ENCODE data around the gene STRA8. TPM values are rescaled to one million over a fixed set of nuclear protein-coding genes. Genes with fewer than 3 reads are reported as not detected.

STRA8 gene
- polyA plus RNA-seq, 4 donors = 0.17 to 0.28 (median 0.23) TPM

- no peak for DNase-seq (ENCODE audit: low read depth in 4 of 4, low spot score in 3 of 4)
Measured at GRCh38 chr7:135234727-135235126, 1.1 kb downstream of the STRA8 start.

DNA sequence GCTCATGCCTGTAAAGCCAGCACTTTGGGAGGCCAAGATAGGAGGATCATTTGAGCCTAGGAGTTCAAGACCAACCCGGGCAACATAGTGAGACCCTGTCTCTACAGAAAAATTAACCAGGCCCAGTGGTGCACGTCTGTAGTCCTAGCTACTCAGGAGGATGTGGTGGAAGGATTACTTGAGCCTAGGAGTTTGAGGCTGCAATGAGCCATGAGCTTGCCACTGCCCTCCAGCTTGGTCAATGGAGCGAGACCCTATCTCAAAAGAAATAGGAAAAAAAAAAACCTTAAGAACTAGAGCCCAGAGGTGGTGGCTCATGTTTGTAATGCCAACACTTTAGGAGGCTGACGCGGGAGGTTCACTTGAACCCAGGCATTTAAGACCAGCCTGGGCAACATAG is 2.2 kb downstream of the STRA8 start:
- DNase-seq (ENCODE audit: low read depth in 4 of 4, low spot score in 3 of 4) = no peak

GRCh38 chr7:135236727-135237126 is 3.1 kb downstream of the STRA8 start:
- no peak for DNase-seq (ENCODE audit: low read depth in 4 of 4, low spot score in 3 of 4)

- no peak for DNase-seq (ENCODE audit: low read depth in 4 of 4, low spot score in 3 of 4)
Measured at GRCh38 chr7:135238112-135238744, 4.6 kb downstream of the STRA8 start.

GRCh38 chr7:135239263-135239662 is 5.6 kb downstream of the STRA8 start:
- DNase-seq (ENCODE audit: low read depth in 4 of 4, low spot score in 3 of 4) = no peak

DNA sequence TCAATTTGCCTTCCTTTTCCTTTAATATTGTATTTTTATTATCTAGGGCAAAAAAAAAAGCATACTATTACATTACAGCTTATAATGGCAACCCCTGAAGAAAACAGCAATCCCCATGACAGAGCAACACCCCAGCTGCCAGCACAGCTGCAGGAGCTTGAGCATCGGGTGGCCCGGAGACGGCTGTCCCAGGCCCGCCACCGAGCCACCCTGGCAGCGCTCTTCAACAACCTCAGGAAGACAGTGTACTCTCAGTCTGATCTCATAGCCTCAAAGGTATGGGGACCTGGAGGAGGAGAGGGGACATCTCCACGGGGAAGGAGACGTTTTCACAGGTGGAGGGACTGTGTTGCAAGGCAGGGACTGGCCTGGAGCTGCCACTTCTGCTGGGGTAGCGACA is 6.8 kb downstream of the STRA8 start:
- no peak for DNase-seq (ENCODE audit: low read depth in 4 of 4, low spot score in 3 of 4)

DNA sequence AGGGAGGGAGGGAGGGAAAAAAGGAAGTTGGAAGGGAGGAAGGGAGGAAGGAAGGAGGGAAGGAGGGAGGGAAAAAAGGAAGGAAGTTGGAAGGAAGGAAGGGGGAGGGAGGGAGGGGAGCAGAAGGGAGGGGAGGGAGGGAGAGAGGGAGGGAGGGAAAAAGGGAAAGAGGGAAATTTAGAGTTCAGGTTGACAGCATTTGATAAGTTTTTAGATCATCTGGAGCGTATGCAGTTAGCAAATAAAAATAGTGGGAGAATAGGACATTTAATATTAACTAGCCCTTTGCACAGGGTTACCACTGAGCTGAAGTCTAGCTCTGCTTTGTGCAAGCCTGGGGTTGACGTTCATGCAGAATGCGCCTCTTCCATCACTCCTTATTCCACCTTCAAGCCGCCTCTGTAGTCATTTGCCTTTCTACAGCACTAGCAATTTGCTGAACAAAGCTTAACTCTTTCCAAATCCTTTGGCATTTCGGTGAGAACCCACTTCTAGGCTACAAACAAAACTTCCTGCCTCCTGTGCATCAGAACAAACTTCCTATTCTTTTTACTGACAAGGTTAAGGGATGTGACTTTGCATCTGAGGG is 8.6 kb downstream of the STRA8 start:
- no peak for DNase-seq (ENCODE audit: low read depth in 4 of 4, low spot score in 3 of 4)

DNA sequence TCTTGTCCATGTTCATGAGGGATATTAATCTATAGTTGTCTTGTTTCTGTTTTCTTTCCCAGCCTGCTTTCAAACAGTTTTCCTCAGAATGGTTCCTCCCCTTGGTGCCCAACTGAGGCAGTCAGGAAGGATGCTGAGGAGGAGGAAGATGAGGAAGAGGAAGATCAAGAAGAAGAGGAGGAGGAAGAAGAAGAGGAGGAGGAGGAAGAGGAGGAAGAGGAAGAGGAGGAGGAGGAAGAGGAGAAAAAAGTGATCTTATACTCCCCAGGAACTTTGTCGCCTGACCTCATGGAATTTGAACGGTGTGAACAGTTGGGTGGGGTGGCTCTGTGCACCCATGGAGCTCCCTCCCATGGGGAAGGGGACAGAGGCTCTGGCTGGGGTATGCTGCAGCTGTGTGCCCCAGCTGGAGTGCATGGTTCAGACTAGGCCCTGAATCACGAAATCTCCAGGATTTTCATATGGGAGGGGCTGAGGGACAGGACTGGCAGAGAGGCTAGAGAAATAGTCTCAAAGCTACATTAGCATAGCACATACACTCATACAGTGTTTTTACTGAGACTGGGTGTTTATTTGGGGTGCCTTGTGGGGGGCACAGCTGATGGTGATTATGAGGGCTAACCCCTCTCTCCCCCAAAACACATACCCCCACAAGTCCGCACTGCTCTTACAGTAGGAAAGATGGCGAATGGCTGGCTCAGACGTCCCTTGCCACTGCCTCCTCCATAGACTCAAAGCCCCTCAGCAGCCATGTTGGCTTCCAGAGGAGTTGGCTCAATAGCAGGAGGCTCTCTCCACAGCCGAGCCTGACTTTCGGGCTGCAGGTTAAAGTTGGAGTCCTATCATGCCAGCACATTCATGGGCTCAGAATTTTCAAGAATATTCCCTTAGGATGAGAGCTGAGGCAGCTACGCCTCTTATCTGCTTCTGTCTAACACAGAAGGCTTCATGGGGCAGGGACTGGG is 11.9 kb downstream of the STRA8 start:
- no peak for DNase-seq (ENCODE audit: low read depth in 4 of 4, low spot score in 3 of 4)

GRCh38 chr7:135246191-135246825 is 12.7 kb downstream of the STRA8 start:
- DNase-seq (ENCODE audit: low read depth in 4 of 4, low spot score in 3 of 4) = no peak

DNA sequence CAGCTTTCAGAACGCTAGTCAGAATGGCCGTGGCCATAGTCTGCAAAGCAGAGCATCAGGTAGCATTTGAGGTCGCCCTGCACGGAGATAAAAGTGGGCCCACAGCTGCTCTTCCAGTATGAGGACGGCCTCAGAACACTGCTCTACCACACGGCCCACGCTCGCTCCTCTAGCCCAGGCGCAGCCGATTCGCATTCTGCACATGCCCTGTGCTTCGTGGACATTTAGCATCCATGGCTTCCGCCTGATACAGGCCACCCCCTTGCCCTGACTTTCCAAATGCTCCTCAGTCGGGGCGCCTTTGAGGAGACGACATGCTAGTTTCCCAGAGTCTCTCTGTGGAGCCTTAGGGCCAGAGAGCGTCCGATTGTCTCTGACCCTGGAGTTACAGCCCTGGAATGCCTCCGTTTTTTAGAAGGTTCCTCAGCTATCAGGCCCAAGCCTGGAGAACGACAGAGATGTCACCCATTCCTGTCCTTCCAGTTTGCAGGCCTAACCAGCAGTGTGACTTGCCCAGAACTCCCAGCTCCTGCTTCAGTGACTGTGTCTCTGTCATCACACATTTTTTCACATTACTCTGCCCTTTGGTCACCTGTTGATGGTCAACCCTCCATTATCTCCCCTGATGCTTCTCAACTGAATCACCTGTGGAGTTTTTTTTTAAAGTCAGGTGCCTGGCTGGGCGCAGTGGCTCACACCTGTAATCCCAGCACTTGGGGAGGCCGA is 14.3 kb downstream of the STRA8 start:
- DNase-seq (ENCODE audit: low read depth in 4 of 4, low spot score in 3 of 4) = no peak

DNA sequence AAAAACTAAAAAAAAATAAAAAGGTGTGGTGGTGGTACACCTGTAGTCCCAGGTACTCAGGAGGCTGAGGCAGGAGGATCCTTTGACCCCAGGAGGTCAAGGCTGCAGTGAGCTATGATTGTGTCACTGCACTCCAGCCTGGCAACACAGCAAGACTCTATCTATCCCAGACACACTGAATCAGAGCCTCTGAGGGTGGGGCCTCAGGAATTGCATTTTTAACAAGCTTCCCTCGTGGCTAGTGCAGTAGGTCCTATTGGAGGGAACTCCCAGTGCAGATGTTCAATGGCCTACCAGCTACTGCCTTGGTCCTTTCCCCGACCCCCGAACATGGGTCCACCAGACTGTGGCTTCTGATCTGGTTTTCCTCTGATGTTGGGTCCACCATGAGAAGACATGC is 14.9 kb downstream of the STRA8 start:
- DNase-seq (ENCODE audit: low read depth in 4 of 4, low spot score in 3 of 4) = no peak

- DNase-seq (ENCODE audit: low read depth in 4 of 4, low spot score in 3 of 4) = no peak
Measured at GRCh38 chr7:135251496-135252391, 18.1 kb downstream of the STRA8 start.

DNA sequence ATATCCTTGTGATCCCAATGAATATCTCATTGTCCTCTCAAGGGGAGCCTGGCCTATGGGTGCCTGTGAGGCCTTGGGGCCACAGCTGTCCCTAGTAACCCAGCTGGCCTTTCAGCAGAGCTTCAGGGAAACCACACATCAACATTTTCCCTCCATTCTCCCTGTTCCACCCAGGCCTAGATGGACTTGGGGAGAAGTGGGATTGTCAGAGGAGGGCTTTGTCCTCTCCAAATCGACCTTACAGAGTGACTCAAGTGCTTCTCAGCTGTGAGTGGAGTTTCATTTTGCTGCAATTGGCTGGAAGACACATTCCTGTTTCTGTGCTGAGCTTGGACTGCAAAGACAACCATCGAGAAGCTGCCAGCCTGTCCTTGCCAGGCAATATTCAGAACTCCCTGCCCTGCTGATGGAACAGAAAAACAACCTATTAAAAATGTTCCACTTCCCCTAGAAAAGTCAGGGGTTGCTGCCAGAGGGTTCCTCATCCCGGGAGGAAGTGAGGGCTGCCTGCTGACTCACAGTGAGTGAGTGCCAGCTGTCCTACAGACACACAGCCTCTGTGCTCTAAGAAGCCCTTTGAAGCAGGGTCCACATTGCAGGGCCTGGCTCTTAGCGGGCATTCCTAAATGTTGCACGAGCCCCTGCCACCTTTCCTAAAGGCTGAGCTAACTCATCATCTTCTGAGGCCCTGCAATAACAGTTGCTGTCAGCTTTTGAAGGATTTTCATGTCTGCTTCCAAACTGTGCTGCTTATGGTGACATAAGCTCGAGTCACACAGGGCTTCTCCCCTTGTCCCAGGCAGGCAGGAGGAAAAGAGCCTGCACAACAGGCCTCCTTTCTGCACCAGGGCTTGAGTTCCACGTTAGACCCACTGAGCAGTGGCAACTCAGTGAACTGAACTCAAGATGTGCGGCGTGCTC is 20.5 kb downstream of the STRA8 start:
- DNase-seq (ENCODE audit: low read depth in 4 of 4, low spot score in 3 of 4) = no peak

- no peak for DNase-seq (ENCODE audit: low read depth in 4 of 4, low spot score in 3 of 4)
Measured at GRCh38 chr7:135257790-135258189, 24.2 kb downstream of the STRA8 start.

DNA sequence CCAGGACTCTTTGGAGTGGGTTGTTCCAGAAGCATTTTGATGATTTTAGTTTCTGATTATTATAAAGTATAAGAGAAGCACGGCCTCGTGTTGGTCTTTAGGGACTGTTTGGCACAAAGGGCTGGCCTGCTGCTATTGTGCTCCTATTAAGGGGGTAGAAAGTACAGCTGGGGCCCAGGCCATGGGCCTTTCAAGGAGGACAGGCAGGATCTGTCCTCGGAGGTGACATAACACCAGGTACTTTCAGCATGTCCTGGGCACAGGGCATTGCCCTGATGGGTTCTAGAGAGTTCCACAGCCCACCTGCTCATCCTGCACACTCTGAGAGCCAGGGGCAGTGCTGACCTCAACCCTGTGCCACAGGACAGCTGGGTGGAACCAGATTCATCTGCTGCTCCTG is 24.9 kb downstream of the STRA8 start:
- DNase-seq (ENCODE audit: low read depth in 4 of 4, low spot score in 3 of 4) = no peak

DNA sequence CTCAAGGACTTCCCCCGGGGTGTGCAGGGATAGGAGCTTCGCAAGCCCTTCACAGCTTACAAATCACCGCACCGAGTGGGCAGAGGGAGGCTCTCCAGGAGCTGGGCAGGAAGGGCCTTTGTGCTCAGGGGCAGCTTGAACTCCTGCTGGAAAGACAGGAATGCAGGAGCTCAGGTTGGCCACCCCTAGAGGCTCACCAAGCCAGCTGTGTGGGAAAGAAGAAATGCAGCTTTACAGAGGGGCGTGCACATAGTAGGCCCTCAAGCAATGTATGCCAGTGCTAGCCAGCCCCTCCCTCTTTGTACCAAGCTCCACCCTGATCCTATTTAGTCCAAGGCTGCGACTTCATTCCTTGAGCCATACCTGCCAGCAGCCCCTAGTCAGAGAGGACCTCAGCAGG is 26.1 kb downstream of the STRA8 start:
- DNase-seq (ENCODE audit: low read depth in 4 of 4, low spot score in 3 of 4) = no peak

GRCh38 chr7:135260470-135260869 is 26.8 kb downstream of the STRA8 start:
- no peak for DNase-seq (ENCODE audit: low read depth in 4 of 4, low spot score in 3 of 4)

- no peak for DNase-seq (ENCODE audit: low read depth in 4 of 4, low spot score in 3 of 4)
Measured at GRCh38 chr7:135260930-135261721, 27.5 kb downstream of the STRA8 start.
